HepG2 (cell line): ENCODE results near the gene MADCAM1. TPM values are rescaled to one million over a fixed set of nuclear protein-coding genes. Genes with fewer than 3 reads are reported as not detected.

ENCODE experiments used
- AGO1 ChIP-seq: fragments of 200-400 bp; formaldehyde crosslinking; IDR thresholded peaks from 2 replicates; pipeline ENCODE4 v1.6.1; 2017; ENCODE audit warnings: mild to moderate bottlenecking, low read depth, low read length, moderate library complexity; ENCODE audit not compliant: poor library complexity, severe bottlenecking
- CREBL2 ChIP-seq: sonication (generic); formaldehyde crosslinking; IDR thresholded peaks from 2 replicates; pipeline ENCODE4 v1.8.1; 2023; ENCODE audit warnings: missing genetic modification reagents, mild to moderate bottlenecking, borderline replicate concordance
- CREM ChIP-seq, 2 experiments: sonication (generic) in 1 of 2; formaldehyde crosslinking in 1 of 2; IDR thresholded peaks; 2 replicates each; pipeline versions ENCODE4 v1.4.0 to v1.6.1; 2016 to 2020; ENCODE audit warnings: antibody characterized with exemption in 1 of 2, mild to moderate bottlenecking in 1 of 2, missing genetic modification reagents in 1 of 2
- GTF3A ChIP-seq: sonication (generic); formaldehyde crosslinking; conservative IDR thresholded peaks from 2 replicates; pipeline ENCODE4 v1.4.0; 2020; ENCODE audit warnings: mild to moderate bottlenecking, missing genetic modification reagents
- HOXA9 ChIP-seq: sonication (generic); formaldehyde crosslinking; IDR thresholded peaks from 2 replicates; pipeline ENCODE4 v1.8.1; 2022; ENCODE audit warnings: missing genetic modification reagents, mild to moderate bottlenecking, moderate library complexity, borderline replicate concordance
- MAFK ChIP-seq, 2 experiments: IDR thresholded peaks in 1 of 2; conservative IDR thresholded peaks in 1 of 2; 2 replicates each; pipeline ENCODE4 v1.6.1; 2011; ENCODE audit warnings: improper control_type of control experiment in 2 of 2, low read length in 2 of 2
- NKX3-1 ChIP-seq: sonication (generic); formaldehyde crosslinking; IDR thresholded peaks from 2 replicates; pipeline ENCODE4 v1.5.0; 2020; ENCODE audit warnings: missing genetic modification reagents
- SOX13 ChIP-seq, 3 experiments: fragments of 450-650 bp in 1 of 3; sonication (generic) in 1 of 3; formaldehyde crosslinking in 1 of 3; IDR thresholded peaks in 2 of 3; conservative IDR thresholded peaks in 1 of 3; 2 replicates each; pipeline versions ENCODE4 v1.5.0 to v1.6.1; 2016 to 2020; ENCODE audit warnings: antibody characterized with exemption in 1 of 3, mild to moderate bottlenecking in 1 of 3, missing compliant biosample characterization in 1 of 3, missing genetic modification reagents in 1 of 3, moderate library complexity in 1 of 3
- STAT6 ChIP-seq: sonication (generic); formaldehyde crosslinking; IDR thresholded peaks from 2 replicates; pipeline ENCODE4 v1.4.0; 2020; ENCODE audit warnings: missing genetic modification reagents, mild to moderate bottlenecking, borderline replicate concordance
- ZBTB7A ChIP-seq: sonication (generic); formaldehyde crosslinking; IDR thresholded peaks from 2 replicates; pipeline ENCODE4 v1.8.0; 2022; ENCODE audit warnings: mild to moderate bottlenecking, missing genetic modification reagents
- ZNF280B ChIP-seq: sonication (generic); formaldehyde crosslinking; IDR thresholded peaks from 2 replicates; pipeline ENCODE4 v1.5.0; 2020; ENCODE audit warnings: missing genetic modification reagents, mild to moderate bottlenecking, borderline replicate concordance
- ZNF761 ChIP-seq: sonication (generic); formaldehyde crosslinking; conservative IDR thresholded peaks from 2 replicates; pipeline ENCODE4 v1.4.0; 2020; ENCODE audit warnings: mild to moderate bottlenecking, missing genetic modification reagents
- ZNF839 ChIP-seq: sonication (generic); formaldehyde crosslinking; IDR thresholded peaks from 2 replicates; pipeline ENCODE4 v1.4.0; 2020; ENCODE audit warnings: missing genetic modification reagents, mild to moderate bottlenecking, borderline replicate concordance
- polyA plus RNA-seq, 8 experiments: library from polyadenylated mRNA; depleted of rRNA in 3 of 8; stranded (reverse) in 7 of 8; unstranded in 1 of 8; fragments of >200 nt; fragmentation: Illumina TruSeq in 4 of 8; extraction: Trizol in 4 of 8; gene quantifications; 2 replicates each; pipeline versions ENCODE4 v1.2.1 to v1.2.3, GENCODE V29; 2011 to 2016; ENCODE audit warnings: low read depth in 4 of 8, missing spikeins in 1 of 8, mixed read lengths in 1 of 8; ENCODE audit not compliant: insufficient read depth in 1 of 8
- total RNA-seq, 5 experiments: library from RNA; depleted of rRNA; stranded (reverse); fragments of >200 nt; fragmentation: Illumina TruSeq; extraction: Trizol; gene quantifications; 2 replicates each; pipeline ENCODE4 v1.2.3, GENCODE V29; 2016; ENCODE audit warnings: low read depth in 1 of 5
- TF ChIP-seq, protein P1 (sequence below): sonication (generic); formaldehyde crosslinking; IDR thresholded peaks from 2 replicates; pipeline ENCODE4 v1.5.0; 2020; ENCODE audit warnings: missing genetic modification reagents
- TF ChIP-seq, protein P2 (sequence below): fragments of 450-650 bp; IDR thresholded peaks from 2 replicates; pipeline ENCODE4 v1.6.1; 2017; ENCODE audit warnings: mild to moderate bottlenecking

MADCAM1 gene
- total and polyA plus RNA-seq, 2 of the 13 experiments (the other 11 are each of a cell fraction or from before 2014, with no cell fraction given), result 0.29 to 0.33 TPM

- TF ChIP-seq CREBL2 (CRISPR knock-in tag), result peak; percentile 44; the same call in 1 of the 2 replicates
- TF ChIP-seq MAFK (conservative IDR thresholded peaks at IDR 0.05 in 1 of 2, IDR thresholded peaks at IDR 0.05 in 1 of 2; ENCODE audit: low read length in 2 of 2), result no peak
- no peak; the same call in 1 of the 2 replicates for TF ChIP-seq HOXA9 (CRISPR knock-in tag)
- no peak for TF ChIP-seq STAT6 (CRISPR knock-in tag)
- TF ChIP-seq NKX3-1 (CRISPR knock-in tag), result no peak
- TF ChIP-seq SOX13 (IDR thresholded peaks at IDR 0.05), result no peak
- TF ChIP-seq SOX13 (CRISPR knock-in tag; conservative IDR thresholded peaks at IDR 0.05 in 1 of 2, IDR thresholded peaks at IDR 0.05 in 1 of 2), result peak in 1 of 2 experiments; percentile 31; a peak in 1 of 4 replicates
- peak; percentile 67 for TF ChIP-seq ZNF761 (CRISPR knock-in tag)
- no peak for TF ChIP-seq ZNF839 (CRISPR knock-in tag)
- no peak for TF ChIP-seq ZNF280B (CRISPR knock-in tag)
- TF ChIP-seq, protein P1, sequence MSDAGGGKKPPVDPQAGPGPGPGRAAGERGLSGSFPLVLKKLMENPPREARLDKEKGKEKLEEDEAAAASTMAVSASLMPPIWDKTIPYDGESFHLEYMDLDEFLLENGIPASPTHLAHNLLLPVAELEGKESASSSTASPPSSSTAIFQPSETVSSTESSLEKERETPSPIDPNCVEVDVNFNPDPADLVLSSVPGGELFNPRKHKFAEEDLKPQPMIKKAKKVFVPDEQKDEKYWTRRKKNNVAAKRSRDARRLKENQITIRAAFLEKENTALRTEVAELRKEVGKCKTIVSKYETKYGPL (CRISPR knock-in tag), result no peak
- no peak for TF ChIP-seq ZBTB7A
- TF ChIP-seq AGO1, result no peak
- TF ChIP-seq, protein P2, sequence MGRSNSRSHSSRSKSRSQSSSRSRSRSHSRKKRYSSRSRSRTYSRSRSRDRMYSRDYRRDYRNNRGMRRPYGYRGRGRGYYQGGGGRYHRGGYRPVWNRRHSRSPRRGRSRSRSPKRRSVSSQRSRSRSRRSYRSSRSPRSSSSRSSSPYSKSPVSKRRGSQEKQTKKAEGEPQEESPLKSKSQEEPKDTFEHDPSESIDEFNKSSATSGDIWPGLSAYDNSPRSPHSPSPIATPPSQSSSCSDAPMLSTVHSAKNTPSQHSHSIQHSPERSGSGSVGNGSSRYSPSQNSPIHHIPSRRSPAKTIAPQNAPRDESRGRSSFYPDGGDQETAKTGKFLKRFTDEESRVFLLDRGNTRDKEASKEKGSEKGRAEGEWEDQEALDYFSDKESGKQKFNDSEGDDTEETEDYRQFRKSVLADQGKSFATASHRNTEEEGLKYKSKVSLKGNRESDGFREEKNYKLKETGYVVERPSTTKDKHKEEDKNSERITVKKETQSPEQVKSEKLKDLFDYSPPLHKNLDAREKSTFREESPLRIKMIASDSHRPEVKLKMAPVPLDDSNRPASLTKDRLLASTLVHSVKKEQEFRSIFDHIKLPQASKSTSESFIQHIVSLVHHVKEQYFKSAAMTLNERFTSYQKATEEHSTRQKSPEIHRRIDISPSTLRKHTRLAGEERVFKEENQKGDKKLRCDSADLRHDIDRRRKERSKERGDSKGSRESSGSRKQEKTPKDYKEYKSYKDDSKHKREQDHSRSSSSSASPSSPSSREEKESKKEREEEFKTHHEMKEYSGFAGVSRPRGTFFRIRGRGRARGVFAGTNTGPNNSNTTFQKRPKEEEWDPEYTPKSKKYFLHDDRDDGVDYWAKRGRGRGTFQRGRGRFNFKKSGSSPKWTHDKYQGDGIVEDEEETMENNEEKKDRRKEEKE, result no peak
- 0 out of 2 replicates have a peak, but pooled peaks have one; percentile 55 for TF ChIP-seq GTF3A (CRISPR knock-in tag)
- TF ChIP-seq CREM (IDR thresholded peaks at IDR 0.05), result no peak; the same call in 1 of the 2 replicates
- TF ChIP-seq CREM (CRISPR knock-in tag; IDR thresholded peaks at IDR 0.05), result no peak
Measured at GRCh38 chr19:488505-489417, 7.5 kb upstream of the MADCAM1 start (continued).
